Peyer's patch (tissue), 4 donors: ENCODE results near the gene VAMP8. TPM values are rescaled to one million over a fixed set of nuclear protein-coding genes. Genes with fewer than 3 reads are reported as not detected.

Source experiments
- DNase-seq, 3 donors: peaks; one replicate each; pipeline ENCODE4 v3.0.0-alpha.2; 2017 to 2019
- H3K27ac ChIP-seq, 4 donors: fragments of 200-600 bp; sonication (generic); one replicate each; pipeline ENCODE4 v1.5.1; 2016 to 2019
- H3K27me3 ChIP-seq, 2 donors: fragments of 200-600 bp; sonication (generic); one replicate each; pipeline ENCODE4 v1.5.1; 2019
- H3K36me3 ChIP-seq, 3 donors: fragments of 200-600 bp; sonication (generic); one replicate each; pipeline ENCODE4 v1.5.1; 2016 to 2019
- H3K4me1 ChIP-seq, 4 donors: fragments of 200-600 bp; sonication (generic); one replicate each; pipeline ENCODE4 v1.5.1; 2016 to 2019
- H3K4me3 ChIP-seq, 4 donors: fragments of 200-600 bp; sonication (generic); 1 replicate in 3 of 4; 2 replicates in 1 of 4; pipeline ENCODE4 v1.5.1; 2016 to 2019; ENCODE audit warnings: mild to moderate bottlenecking in 1 of 4
- H3K9me3 ChIP-seq, 4 donors: fragments of 200-600 bp; sonication (generic); one replicate each; pipeline ENCODE4 v1.5.1; 2016 to 2019; ENCODE audit warnings: mild to moderate bottlenecking in 1 of 4
- POLR2A ChIP-seq, 2 donors: fragments of 450-650 bp; IDR thresholded peaks; one replicate each; pipeline ENCODE4 v1.5.1; 2017; ENCODE audit warnings: antibody characterized with exemption in 2 of 2, mild to moderate bottlenecking in 2 of 2, moderate library complexity in 2 of 2
- total RNA-seq, 4 donors: library from RNA; depleted of rRNA; stranded (reverse); fragments of >200 nt; gene quantifications; one replicate each; pipeline ENCODE4 v1.1.0, GENCODE V29; 2016
- TF ChIP-seq, protein P1 (sequence below), 6 experiments: fragments of 450-650 bp in 4 of 6; fragments of 200-600 bp in 2 of 6; sonication (generic) in 1 of 6; IDR thresholded peaks; one replicate each; pipeline ENCODE4 v1.5.1; 2017 to 2019; ENCODE audit warnings: antibody characterized with exemption in 6 of 6, mild to moderate bottlenecking in 3 of 6, moderate library complexity in 1 of 6

VAMP8 gene
- total RNA-seq, 4 donors from 2014 or later, result 75.1 to 189 (median 112) TPM

GRCh38 chr2:85549826-85550225 lies 27.6 kb upstream of the VAMP8 start:
- Histone ChIP-seq H3K36me3 (peaks cover 0 to 79% (median 0%) of the 10 kb centered on the region in 3 donors), H3K9me3 (no peaks in the 10 kb centered on the region), H3K27me3 (no peaks in the 10 kb centered on the region), H3K27ac (peak overlapping the region in 1 of 4 donors; percentile 54), H3K4me1 (peaks cover 0 to 9% (median 0%) of the 10 kb centered on the region in 4 donors), H3K4me3 (no peak overlapping the region)
- TF ChIP-seq, protein P1, sequence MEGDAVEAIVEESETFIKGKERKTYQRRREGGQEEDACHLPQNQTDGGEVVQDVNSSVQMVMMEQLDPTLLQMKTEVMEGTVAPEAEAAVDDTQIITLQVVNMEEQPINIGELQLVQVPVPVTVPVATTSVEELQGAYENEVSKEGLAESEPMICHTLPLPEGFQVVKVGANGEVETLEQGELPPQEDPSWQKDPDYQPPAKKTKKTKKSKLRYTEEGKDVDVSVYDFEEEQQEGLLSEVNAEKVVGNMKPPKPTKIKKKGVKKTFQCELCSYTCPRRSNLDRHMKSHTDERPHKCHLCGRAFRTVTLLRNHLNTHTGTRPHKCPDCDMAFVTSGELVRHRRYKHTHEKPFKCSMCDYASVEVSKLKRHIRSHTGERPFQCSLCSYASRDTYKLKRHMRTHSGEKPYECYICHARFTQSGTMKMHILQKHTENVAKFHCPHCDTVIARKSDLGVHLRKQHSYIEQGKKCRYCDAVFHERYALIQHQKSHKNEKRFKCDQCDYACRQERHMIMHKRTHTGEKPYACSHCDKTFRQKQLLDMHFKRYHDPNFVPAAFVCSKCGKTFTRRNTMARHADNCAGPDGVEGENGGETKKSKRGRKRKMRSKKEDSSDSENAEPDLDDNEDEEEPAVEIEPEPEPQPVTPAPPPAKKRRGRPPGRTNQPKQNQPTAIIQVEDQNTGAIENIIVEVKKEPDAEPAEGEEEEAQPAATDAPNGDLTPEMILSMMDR (IDR thresholded peaks at IDR 0.05), result no peak
- TF ChIP-seq POLR2A (IDR thresholded peaks at IDR 0.05), result no peak
- no peak for DNase-seq

DNA sequence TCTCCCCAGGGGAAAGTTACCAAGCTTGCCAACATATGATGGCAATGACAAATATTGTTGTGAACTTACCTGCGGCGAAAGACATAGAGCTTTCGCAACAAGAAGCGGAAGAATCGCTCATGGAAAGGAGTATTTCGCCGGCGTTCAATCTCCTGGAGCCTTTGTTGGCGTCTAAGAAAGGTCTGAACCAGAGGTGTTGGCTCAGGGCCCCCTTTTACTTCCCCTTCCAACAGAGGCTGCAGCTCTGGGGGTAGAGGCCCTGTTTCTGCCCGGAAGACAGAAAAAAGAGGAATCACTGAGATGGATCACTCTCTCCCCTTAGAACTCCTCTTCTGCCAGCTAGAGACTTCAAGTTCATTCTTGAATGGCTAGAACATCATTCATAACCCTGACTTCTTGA lies 26.9 kb upstream of the VAMP8 start:
- Histone ChIP-seq H3K4me3 (no peak overlapping the region), H3K27ac (peak overlapping the region in 1 of 4 donors; percentile 54), H3K27me3 (no peaks in the 10 kb centered on the region), H3K4me1 (peaks cover 0 to 9% (median 0%) of the 10 kb centered on the region in 4 donors), H3K36me3 (peaks cover 0 to 80% (median 0%) of the 10 kb centered on the region in 3 donors), H3K9me3 (no peaks in the 10 kb centered on the region)
- TF ChIP-seq, protein P1 (IDR thresholded peaks at IDR 0.05), result no peak
- no peak for TF ChIP-seq POLR2A (IDR thresholded peaks at IDR 0.05)
- DNase-seq, result no peak

GRCh38 chr2:85551698-85552678 lies 25.4 kb upstream of the VAMP8 start:
- no peak overlapping the region for H3K27ac ChIP-seq
- no peaks in the 10 kb centered on the region for H3K9me3 ChIP-seq
- H3K36me3 ChIP-seq, result peaks cover 0 to 73% (median 0%) of the 10 kb centered on the region in 3 donors

DNA sequence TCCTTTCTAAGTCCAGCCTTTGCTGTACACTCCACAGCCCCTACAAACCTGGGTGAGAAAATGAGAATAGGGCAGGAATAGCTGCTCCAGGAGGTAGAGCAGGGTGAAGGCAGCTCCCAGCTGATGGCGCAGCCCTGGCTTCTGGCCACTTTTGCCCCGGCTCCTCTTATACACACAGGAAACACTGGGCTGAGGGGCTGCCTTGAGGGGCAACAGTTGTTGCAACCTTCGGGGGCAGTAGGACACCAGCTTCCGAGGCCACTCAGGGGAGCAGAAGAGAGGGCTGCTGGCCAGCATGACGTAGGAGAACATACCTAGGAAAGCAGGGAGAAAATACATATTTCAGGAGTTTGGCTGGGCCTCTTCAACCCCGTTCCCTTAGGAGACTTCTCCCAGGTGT lies 24.2 kb upstream of the VAMP8 start:
- Histone ChIP-seq H3K36me3 (peaks cover 0 to 81% (median 0%) of the 10 kb centered on the region in 3 donors), H3K4me1 (peaks cover 0 to 9% (median 0%) of the 10 kb centered on the region in 4 donors), H3K4me3 (no peak overlapping the region), H3K27me3 (no peaks in the 10 kb centered on the region), H3K9me3 (no peaks in the 10 kb centered on the region), H3K27ac (no peak overlapping the region)
- no peak for TF ChIP-seq POLR2A (IDR thresholded peaks at IDR 0.05)
- TF ChIP-seq, protein P1 (IDR thresholded peaks at IDR 0.05), result no peak
- no peak for DNase-seq

More at GRCh38 chr2:85551698-85552678, 25.4 kb upstream of the VAMP8 start:
- peak; percentile 84 to 95 (median 88) for DNase-seq
- Histone ChIP-seq H3K4me3 (no peak overlapping the region), H3K27me3 (no peaks in the 10 kb centered on the region), H3K4me1 (peaks cover 0 to 9% (median 0%) of the 10 kb centered on the region in 4 donors)
- no peak for TF ChIP-seq POLR2A (IDR thresholded peaks at IDR 0.05)
- TF ChIP-seq, protein P1 (IDR thresholded peaks at IDR 0.05), result peak; percentile 87 to 98 (median 98)

DNA sequence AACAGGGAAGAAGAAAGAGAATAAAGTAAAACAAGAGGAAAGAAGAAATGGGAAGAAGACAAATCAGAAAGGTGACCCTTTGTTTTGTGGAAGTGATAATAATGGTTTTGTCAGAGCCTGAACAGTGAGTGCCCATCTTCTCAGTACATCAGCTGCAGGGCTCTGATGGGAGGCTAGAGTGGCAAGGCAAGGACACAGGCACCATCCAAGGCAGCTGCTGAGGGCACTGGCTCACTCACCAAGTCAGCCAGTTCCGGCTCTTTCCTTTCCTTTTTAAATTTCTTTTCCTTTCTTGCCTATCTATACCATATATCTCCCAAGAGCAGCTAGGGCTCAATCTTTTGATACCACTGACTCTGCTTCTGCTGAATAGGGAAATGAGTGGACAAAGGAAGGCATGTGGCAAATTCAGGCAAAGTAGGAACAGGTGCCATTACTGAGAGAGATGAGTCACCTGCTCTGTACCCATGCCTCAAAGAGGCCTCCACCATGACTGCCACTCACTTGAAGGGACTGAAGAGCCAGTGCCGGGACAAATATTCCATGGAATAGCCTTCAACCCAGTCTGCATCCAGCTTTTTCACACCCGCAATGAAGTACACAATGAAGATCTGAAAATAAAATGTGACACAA lies 22.3 kb upstream of the VAMP8 start:
- peaks cover 0 to 15% (median 0%) of the 10 kb centered on the region in 4 donors for H3K4me1 ChIP-seq
- no peak for TF ChIP-seq POLR2A (IDR thresholded peaks at IDR 0.05)
- TF ChIP-seq, protein P1 (IDR thresholded peaks at IDR 0.05), result no peak
- peaks cover 0 to 74% (median 0%) of the 10 kb centered on the region in 3 donors for H3K36me3 ChIP-seq
- H3K27ac ChIP-seq, result no peak overlapping the region
- no peak overlapping the region for H3K4me3 ChIP-seq
- H3K27me3 ChIP-seq, result no peaks in the 10 kb centered on the region
- no peaks in the 10 kb centered on the region for H3K9me3 ChIP-seq
- DNase-seq, result no peak
